Measurements from ENCODE around the gene KNDC1.

KNDC1 gene

DNA sequence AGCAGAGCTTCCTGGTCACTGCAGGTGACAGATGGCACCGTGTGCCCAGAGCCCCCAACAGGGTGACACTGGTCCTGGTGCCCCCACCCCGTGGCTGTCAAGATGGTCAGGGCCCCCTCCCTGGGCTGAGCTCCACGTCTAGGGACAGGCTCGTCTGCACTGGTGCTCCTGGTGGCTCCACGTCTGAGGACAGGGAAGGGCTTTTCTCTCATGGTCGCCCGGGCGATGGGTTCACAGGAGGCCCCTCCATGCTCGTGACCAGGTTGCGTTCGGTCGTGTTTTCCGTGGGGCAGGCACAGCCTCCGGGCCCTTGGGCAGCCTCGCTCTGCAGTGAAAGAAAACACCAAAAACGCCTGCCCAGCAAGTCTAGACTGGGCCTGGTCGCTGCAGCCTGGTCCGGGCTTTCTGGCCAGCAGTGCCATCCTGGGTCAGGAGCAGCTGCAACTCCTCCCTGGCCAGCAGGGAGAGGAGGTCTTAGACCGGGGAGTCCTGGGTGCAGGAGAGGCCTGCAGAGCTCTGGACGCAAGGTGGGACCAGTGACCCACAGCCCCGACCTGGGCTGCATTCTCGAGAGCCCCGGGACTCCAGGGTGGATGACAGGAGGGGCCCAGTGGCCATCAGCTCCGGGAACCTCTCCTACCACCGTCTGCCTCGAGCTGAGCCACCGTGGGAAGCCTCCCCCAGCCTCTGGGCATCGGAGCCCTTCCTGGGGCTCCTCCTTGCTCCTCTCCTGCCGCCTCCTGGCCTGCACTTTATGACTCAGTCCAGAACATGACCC is 42.1 kb downstream of the KNDC1 start:
- no peak overlapping the region for H3K4me3 ChIP-seq (replicated peaks; ENCODE audit: low read depth, low read length)
- TF ChIP-seq, protein P1, sequence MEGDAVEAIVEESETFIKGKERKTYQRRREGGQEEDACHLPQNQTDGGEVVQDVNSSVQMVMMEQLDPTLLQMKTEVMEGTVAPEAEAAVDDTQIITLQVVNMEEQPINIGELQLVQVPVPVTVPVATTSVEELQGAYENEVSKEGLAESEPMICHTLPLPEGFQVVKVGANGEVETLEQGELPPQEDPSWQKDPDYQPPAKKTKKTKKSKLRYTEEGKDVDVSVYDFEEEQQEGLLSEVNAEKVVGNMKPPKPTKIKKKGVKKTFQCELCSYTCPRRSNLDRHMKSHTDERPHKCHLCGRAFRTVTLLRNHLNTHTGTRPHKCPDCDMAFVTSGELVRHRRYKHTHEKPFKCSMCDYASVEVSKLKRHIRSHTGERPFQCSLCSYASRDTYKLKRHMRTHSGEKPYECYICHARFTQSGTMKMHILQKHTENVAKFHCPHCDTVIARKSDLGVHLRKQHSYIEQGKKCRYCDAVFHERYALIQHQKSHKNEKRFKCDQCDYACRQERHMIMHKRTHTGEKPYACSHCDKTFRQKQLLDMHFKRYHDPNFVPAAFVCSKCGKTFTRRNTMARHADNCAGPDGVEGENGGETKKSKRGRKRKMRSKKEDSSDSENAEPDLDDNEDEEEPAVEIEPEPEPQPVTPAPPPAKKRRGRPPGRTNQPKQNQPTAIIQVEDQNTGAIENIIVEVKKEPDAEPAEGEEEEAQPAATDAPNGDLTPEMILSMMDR (IDR thresholded peaks at IDR 0.05; ENCODE audit: low read length, missing control alignments): no peak
- no peak for DNase-seq (ENCODE audit: low read depth)

DNA sequence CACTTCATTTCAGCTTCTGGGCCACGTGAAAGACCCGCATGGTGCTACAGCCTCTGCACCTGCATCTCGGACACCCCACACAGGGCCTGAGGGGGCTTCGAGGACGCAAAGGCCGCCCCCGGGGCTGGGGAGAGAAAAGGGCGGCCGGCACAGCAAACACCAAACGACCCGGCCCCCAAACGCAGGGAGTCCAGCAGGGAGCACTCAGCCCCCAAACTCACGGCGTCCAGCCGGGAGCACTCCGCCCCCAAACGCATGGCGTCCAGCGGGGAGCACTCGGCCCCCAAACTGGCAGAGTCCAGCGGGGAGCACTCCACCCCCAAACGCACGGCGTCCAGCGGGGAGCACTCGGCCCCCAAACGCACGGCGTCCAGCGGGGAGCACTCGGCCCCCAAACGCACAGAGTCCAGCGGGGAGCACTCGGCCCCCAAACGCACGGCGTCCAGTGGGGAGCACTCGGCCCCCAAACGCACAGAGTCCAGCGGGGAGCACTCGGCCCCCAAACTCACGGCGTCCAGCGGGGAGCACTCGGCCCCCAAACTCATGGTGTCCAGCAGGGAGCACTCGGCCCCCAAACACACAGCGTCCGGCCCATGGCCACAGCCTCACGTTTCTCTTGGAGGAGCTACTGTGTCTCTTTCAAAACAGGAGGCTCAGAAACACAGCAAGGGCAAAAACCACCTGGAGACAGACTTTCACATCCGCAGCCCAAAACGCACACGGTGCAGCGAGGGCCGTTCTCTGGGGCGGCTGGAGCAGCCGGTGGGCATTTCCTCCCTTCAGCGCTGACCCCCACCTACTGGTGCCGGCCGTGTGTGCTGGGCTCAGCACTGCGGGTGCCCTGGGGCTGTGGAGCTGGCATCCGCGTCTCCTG is 43.0 kb downstream of the KNDC1 start:
- DNase-seq (ENCODE audit: low read depth): no peak
- H3K4me3 ChIP-seq (replicated peaks; ENCODE audit: low read depth, low read length): no peak overlapping the region
- TF ChIP-seq, protein P1 (IDR thresholded peaks at IDR 0.05; ENCODE audit: low read length, missing control alignments): no peak

DNA sequence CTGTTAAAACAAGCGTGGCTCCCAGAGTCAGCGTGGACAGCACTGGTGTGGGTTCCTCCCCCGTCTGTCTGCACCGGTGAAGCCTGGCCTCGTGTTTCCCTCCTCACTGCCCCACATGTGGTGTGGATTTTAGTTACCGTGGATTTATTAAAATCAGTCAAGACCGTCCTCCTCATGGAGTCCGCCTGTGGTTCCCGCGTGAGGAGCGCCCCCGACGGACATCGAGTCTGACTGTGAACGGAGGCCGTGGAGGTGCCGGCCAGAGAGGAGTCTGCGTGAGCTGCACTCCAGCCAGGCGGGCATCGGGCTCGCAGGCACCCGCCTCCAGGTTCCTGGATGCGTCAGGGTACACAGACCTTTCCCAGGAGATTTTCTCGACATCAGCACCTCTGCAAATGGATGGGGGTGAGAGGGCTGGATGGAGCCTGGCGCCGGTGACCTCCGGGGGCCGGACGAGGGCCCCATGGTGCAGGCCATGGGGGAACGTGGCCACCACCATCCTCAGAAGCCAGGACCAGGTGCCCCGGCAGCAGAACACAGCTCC is 43.7 kb downstream of the KNDC1 start:
- TF ChIP-seq, protein P1 (IDR thresholded peaks at IDR 0.05; ENCODE audit: low read length, missing control alignments): no peak
- no peak overlapping the region for H3K4me3 ChIP-seq (replicated peaks; ENCODE audit: low read depth, low read length)
- no peak for DNase-seq (ENCODE audit: low read depth)

DNA sequence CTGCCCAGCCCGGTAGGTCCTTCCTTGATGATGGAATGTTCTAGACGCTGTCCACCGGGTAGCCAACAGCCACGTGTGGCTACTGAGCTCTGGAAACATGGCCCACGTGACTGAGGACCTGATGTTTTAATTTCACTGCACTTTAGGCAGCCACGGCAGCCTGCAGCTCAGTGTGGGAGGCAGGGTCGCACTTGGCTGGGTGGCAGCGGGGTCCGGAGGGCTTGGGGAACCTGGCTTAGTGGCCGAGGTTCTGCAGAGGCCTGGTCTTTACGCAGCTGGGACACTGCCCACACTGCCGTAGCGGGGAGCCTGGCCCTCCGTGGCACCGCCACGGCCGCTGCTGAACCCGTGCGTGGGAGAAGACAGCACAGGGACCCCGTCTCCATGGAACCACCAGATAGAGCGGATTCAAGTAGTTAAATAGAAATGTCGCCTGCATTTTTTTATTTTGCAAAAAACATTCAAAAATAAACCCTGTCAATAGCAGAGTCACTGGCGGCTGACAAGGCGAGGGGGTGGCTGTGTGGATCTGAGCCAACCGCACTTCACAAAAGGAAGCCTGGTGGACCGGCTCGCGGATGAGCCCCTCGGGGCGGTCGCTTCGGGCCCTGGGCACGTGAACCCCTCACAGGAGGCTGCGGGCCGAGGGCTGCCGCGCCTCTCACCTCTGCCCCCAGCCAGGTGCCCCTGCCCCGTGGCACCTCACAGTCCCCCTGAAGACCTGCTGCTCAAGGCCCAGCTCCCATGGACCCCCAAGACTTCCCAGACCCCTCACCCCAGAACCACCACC is 44.4 kb downstream of the KNDC1 start:
- DNase-seq (ENCODE audit: low read depth): no peak
- TF ChIP-seq, protein P1 (IDR thresholded peaks at IDR 0.05; ENCODE audit: low read length, missing control alignments): no peak
- no peak overlapping the region for H3K4me3 ChIP-seq (replicated peaks; ENCODE audit: low read depth, low read length)

DNA sequence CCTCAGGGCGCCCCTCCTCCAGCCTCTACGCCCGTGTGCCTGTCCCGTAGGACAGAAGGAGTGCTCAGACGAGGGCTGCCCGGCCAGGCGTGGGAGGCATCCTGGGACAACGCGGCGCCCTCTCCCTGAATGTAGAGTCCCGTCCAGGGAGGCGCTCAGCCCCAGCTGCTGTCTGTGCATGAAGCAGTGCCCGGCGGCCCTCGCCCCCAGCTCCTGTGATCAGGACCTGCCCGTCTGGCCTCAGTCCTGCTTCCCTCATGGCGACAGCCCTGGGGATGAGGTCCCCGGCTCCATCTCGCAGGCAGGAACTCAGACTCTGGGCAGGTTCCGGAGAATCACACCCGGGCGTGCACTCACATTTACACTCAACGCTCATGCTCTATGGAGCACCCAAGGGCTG is 45.1 kb downstream of the KNDC1 start:
- H3K4me3 ChIP-seq (replicated peaks; ENCODE audit: low read depth, low read length): no peak overlapping the region
- TF ChIP-seq, protein P1 (IDR thresholded peaks at IDR 0.05; ENCODE audit: low read length, missing control alignments): no peak

DNA sequence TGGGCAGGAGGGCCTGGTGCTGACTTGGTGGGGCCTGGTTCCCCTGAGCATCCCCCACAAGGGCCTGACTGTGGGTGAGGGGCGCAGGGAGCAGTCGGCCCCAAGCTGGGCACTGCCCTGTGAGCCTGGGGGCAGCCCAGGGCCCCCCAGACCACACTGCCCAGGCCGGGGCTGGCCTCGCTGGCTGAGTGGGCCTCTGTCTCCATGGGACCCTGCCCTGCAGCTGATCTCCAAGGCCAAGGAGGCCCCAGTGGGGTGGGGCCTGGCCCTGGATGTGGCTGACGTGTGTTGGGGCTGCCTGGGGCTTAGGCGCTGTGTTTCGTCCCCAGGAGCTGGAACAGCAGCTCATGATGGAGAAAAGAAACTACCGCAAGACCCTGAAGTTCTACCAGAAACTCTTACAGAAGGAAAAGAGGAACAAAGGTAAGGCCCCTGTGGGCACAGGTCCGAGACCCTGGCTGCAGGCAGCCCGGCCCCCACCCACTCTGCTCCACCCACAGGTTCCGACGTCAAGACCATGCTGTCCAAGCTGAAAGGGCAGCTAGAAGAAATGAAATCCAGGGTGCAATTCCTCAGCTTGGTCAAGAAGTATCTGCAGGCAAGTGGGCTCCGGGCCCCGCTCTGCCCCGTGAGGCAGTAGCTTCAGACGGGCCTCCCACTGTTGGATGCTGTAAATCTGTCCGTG is 46.5 kb downstream of the KNDC1 start:
- TF ChIP-seq, protein P1 (IDR thresholded peaks at IDR 0.05; ENCODE audit: low read length, missing control alignments): no peak

More for the DNA sequence above, 45.1 kb downstream of the KNDC1 start:
- no peak for DNase-seq (ENCODE audit: low read depth)

More for the DNA sequence above, 46.5 kb downstream of the KNDC1 start:
- no peak for DNase-seq (ENCODE audit: low read depth)
- no peak overlapping the region for H3K4me3 ChIP-seq (replicated peaks; ENCODE audit: low read depth, low read length)

Measured in fibroblast of pulmonary artery (primary cell).